MM.1S (cell line): Measurements from ENCODE around the gene LMBR1L.

ENCODE experiments used
- CTCF ChIP-seq: fragments of 300-600 bp; sonication (generic); IDR thresholded peaks from 2 replicates; pipeline ENCODE4 v1.5.1; 2016; ENCODE audit warnings: antibody characterized with exemption, low read length, mixed read lengths
- EZH2 ChIP-seq: fragments of 300-600 bp; sonication (generic); optimal IDR thresholded peaks from 2 replicates; pipeline ENCODE3; 2017; ENCODE audit warnings: low read depth, mild to moderate bottlenecking, antibody characterized with exemption, low read length, mixed read lengths
- EZH2phosphoT487 ChIP-seq: fragments of 300-600 bp; sonication (generic); IDR thresholded peaks from 2 replicates; pipeline ENCODE4 v1.6.1; 2018; ENCODE audit warnings: antibody characterized with exemption, low read length

- no peak for TF ChIP-seq CTCF
- TF ChIP-seq EZH2: no peak
- no peak for TF ChIP-seq EZH2phosphoT487
Observed at GRCh38 chr12:49105504-49106084, 5.1 kb downstream of the LMBR1L start.
